Head of caudate nucleus (tissue), 42 donors: Measurements from ENCODE around the gene PDIA2.
"Not testable (repeated sequence)": the region's sequence is repeated elsewhere in the genome, so short reads cannot be mapped to it uniquely, and the experiment has no call there.

Experiments
- DNase-seq, 42 donors: peaks; one replicate each; pipeline versions ENCODE4 v3.0.0 to v3.0.0-alpha.2; 2020 to 2021; ENCODE audit warnings: mixed read lengths in 7 of 42
- intact Hi-C: fragments of 100-400 bp; cut with DNase I; formaldehyde crosslinking; loops from one replicate; pipeline ENCODE4 v1.15.0; 2022

Gene PDIA2

DNA sequence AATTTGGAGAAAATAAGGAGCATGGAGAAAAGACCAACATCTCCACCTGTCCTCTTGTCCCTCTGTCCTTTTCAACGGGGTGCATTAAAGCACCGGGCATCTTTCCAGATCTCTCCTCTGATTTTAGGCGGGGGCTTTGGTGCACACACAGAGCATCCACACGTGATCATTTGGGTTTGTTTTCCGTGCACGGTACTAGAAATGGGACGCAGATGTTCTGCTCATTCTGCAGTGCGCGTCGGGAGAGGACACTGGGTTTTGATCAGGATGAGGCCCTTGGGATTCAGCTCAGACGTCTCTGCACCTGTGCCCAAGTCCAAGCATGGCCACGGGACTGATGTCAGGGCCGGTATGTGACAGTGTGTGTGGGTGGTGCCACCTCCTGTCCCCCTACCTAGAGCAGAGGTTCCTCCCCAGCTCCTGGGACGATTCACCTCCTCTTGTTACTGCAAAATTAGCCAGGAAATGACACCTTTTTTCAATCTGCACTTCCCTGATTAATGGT lies 31.9 kb downstream of the PDIA2 start:
- intact Hi-C loops = no loop called here
- no peak for DNase-seq

DNA sequence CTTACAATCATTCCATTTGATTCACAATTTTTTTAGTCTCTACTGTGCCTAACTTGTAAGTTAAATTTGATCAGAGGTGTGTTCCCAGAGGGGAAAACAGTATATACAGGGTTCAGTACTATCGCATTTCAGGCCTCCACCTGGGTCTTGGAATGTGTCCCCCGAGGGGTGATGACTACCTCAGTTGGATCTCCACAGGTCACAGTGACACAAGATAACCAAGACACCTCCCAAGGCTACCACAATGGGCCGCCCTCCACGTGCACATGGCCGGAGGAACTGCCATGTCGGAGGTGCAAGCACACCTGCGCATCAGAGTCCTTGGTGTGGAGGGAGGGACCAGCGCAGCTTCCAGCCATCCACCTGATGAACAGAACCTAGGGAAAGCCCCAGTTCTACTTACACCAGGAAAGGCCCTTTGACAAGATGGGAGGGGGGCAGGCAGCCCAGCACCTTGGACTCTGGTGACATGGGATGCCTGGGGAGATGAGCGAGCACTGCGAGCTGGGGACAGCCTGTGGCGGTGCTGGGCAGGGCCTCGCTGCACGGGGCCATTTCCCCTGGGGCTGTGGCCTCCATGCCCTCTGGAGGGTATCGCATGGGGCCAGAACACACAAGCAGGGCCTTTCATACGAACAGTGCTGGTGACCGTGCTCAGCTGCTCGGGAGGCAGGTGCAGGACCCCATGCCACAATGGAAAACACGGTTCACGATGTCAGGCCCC lies 33.9 kb downstream of the PDIA2 start:
- no peak for DNase-seq
- intact Hi-C loops = no loop called here

DNA sequence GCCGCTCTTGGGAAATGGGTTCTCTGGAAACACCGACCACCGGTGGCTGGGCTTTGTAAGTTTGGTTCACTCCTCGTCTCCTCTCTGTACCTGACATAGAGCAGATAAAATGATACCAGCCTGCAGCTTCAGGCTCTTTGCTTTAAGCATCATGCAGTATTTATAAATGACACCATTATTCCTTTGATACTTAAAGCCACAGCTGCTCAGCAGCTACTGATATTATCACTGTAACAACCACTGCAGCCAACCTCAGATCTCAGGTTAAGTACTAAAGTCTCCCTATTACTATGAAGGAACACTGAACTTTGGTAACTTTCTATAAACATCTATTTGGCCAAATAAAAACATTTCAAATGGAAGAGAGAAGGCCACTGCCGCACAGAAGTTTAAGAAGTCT lies 34.6 kb downstream of the PDIA2 start:
- intact Hi-C loops = no loop called here
- no peak for DNase-seq

DNA sequence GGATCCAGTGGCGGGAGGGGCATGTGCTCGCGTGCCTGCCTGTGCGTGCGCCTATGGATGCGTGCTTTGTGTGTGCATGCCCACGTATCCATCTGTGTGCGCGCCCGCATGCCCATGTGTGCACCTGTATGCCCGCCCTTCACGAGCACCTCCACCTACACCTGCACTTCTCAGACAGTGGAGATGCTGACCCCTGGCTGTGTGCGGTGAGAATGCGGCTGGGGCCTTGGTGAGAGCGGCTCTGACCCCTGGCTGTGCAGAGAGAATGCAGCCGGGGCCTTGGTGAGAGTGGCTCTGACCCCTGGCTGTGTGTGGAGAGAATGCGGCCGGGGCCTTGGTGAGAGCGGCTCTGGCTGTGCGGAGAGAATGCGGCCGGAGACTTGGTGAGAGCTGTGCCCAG lies 35.7 kb downstream of the PDIA2 start:
- intact Hi-C loops = no loop called here

DNA sequence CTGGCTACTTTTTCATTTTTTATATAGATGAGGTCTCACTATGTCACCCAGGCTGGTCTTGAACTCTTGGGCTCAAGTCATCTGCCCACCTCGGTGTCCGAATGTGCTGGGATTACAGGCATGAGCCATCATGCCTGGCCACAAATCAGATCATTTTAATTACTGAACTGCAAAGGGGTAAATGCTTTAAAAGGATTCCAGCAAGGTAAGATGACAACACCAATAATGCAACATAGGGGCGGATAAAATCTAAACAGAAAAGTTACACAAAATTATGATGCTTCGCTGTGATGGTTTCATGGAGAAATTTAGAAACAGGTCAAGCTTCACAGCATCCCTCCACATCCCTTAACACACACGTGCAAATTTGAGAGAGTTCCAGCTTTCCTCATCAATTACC lies 37.2 kb downstream of the PDIA2 start:
- DNase-seq = no peak
- intact Hi-C loops = no loop called here

More for the DNA sequence above, 35.7 kb downstream of the PDIA2 start:
- no peak for DNase-seq

DNA sequence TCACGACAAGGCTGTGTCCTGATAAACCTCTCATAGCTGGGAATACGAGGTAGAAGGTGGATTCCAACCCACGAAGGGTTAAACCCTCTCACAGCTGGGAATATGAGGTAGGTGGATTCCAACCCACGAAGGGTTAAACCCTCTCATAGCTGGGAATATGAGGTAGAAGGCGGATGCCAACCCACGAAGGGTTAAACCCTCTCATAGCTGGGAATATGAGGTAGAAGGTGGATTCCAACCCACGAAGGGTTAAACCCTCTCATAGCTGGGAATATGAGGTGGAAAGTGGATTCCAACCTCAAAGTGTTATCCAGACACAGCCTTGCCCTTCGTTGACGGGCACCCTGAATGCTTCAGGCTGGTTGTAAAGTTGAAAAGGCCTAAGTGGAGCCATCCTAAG lies 38.6 kb downstream of the PDIA2 start:
- no peak for DNase-seq
- intact Hi-C loops = no loop called here

DNA sequence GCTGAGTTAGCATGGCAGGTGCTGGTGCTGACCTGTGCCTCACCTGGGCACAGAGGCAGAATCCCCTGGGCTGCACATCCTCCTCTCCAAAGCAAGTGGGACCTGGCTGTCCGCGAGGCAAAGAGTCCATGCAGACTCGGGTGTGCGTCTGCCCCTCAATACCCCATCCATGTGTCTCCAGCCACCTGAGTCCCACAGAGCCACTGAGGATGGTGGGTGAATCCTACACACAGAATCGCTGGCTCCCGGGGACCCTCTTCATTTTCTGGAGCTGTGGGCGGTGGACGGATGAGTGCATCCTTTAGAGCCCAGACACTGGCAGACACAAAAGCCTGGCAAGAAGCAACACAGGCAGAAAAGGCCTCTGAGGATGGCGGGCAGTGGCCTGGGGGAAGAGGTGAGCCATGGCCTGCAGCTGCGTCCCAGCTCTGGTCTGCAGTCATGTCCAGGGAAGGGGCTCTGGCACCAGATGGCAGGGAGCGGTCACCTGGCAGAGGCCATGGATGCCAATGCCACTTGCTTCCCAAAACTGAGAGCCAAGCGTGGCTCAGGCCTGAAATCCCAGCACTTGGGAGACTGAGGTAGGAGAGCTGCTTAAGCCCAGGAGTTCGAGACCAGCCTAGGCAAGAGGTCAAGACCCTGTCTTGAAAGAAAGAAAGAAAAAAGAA lies 39.6 kb downstream of the PDIA2 start:
- no peak for DNase-seq
- intact Hi-C loops = no loop called here

DNA sequence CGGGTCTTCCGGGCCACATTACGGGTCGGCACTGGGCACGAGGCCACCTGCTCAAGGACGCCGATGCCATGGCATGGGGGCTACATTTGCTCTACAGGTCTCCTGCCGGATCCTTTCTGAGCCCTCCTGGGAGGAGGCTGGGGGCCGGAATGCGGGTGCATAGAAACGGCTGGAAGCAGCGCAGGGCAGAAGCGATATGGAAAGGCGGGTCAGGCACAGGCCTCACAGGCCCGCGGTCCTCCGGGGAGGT lies 41.2 kb downstream of the PDIA2 start:
- DNase-seq = no peak
- intact Hi-C loops = no loop called here

DNA sequence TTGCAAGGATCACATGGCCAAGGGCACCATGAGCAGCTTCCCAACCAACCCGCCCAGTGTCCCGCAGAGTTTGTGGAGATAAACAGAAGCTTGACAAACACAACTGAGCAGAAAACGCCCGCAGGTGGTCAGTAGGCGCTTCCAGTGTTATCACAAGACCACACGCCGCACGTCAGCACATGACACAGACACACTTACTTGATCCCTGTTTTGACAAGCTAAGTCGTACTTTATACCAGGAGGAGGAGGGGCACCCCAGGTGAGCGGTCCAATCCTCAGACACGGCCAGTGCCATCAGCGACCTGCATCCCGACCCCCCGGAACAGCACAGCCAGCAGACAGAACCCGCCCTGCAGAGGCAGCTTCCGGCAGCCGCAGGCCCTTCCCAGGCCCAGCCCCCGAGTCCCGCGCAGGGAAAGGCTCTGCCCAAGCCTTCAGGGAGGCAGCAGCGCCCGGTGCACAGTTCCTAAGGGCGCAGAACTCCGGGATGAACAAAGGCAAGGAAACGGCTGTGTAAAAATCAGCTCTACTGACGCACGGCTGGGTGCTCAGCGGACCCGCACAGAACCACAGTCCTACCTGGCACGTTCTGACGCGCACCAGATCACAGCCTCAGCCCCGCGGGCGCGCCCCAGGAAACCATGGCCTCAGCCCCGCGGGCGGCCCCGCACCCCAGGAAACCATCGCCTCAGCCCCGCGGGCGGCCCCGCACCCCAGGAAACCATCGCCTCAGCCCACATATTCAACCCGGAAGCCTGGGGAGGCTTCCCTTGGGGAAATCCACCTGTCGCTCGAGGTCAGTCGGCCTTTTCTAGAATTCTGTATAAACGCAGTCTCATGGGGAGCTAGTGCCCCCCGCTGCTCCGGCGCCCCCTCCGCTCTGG lies 41.7 kb downstream of the PDIA2 start:
- no peak for DNase-seq
- intact Hi-C loops = no loop called here

DNA sequence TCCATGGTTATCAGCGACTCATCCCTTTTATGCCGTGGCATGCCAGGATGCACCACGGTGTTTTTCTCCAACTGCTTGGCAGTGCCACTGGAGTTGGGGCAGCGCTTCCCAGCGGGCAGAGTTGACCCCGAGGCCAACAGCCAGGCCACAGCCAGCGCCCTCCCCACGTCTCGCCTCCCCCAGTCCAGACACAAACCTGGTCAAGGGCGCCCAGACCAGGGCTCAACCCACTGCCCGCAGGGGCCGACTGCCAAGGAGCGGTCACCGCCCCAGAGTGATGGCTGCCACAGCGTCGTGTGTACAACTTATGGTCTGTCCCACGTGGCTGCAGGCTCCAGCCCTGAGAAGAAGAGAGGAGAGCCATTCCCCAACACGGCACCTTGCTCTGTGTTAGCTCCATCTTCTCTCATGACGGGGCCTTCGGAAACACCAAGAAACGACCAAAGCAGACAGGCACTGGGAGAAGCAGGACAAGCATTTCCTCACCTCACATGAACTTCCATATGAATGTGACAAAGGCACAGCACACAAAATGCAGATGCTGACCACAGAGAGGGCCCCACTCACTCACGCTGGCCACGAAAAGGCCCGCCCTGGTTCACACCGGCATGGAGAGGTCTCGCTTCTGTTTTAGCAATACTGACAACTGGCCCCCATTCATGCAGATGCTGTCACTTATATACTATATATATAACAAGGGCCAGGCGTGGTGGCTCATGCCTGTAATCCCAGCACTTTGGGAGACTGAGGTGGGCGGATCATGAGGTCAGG lies 42.6 kb downstream of the PDIA2 start:
- intact Hi-C loops = no loop called here
- DNase-seq = no peak

DNA sequence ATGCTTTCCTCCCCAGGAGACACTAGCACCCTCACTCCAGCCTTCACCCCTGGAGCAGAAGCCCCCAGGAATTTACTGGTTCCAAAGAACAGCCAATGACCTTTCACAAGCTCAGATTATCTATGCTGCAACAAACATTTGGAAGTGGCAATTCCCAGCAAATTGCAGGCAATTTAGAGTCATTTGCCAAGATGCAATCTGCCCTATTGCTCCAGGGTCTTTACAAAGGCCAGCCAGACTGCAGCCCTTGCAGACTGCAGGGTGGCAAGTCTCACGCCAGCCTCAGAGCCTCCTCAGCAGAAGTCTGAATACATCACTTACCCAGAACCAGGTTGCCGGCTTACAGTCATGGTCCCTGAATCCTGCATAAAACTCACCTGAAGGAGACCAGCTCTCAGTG lies 47.8 kb downstream of the PDIA2 start:
- intact Hi-C loops = no loop called here

DNA sequence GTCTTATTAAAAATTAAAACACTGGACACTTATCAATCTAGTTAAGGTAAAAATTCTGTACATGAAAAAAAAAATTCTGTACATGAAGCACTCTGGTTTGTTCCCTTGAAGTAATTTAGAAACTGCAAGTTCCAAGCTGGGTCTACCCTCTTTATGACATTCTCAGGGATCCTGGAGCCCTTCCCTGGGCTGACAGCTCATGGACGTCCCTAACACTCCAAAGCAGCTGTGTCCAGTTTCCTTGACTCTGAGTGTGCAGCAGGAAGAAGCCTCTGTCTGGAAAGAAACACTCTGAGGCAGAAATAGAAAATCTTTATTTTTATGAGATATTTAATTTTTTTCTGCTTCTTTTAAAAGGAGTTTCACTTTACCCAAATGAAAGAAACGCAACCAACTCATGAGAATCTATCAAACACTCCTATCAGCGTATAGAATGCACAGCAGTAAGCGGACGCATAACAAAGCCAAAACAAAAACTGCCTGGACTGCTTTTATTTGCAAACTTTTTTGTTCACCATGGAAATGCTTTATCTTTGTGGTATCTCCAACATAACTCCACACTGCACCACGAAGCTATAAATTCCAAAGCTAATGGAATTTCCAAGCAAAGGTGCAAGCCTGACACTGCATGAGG lies 48.3 kb downstream of the PDIA2 start:
- intact Hi-C loops = not testable (repeated sequence)

More for the DNA sequence above, 47.8 kb downstream of the PDIA2 start:
- no peak for DNase-seq

DNA sequence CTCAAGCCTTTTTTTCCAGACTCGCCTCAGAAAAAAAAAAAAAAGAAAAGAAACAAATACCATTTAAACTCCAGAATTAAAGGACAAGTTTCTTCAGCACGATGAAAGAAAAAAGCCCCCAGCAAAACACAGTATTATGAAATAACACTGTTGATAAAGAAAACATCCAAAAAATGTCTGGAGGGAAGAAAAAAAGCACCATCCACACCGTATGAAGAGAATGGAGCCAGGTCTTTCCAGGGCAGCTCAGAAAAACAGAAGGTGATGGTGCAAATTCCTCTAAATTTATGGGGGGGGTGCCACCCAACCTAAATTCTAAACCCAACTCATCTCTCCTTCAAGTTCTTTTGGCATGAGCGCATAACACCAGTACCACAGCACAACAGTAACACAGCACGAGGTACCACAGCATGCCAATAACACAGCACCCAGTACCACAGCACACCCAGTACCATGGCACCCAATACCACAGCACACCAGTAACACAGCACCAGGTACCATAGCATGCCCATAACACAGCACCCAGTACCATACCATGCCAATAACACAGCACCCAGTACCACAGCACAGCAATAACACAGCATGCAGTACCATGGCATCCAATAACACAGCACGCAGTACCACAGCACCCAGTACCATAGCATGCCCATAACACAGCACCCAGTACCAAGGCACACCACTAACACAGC lies 50.6 kb downstream of the PDIA2 start:
- intact Hi-C loops = no loop called here
- DNase-seq = no peak

More for the DNA sequence above, 48.3 kb downstream of the PDIA2 start:
- not testable (repeated sequence) for DNase-seq

DNA sequence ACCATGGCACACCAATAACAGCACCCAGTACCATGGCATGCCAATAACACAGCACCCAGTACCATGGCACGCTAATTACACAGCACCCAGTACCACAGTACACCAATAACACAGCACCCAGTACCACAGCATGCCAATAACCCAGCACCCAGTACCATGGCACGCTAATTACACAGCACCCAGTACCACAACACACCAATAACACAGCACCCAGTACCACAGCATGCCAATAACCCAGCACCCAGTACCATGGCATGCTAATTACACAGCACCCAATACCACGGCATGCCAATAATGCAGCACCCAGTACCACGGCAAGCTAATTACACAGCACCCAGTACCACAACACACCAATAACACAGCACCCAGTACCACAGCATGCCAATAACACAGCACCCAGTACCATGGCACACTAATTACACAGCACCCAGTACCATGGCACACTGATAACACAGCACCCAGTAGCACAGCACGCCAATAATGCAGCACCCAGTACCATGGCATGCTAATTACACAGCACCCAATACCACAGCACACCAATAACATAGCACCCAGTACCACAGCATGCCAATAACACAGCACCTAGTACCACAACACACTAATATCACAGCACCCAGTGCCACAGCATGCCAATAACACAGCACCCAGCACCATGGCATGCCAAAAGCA lies 51.3 kb downstream of the PDIA2 start:
- DNase-seq = not testable (repeated sequence)

DNA sequence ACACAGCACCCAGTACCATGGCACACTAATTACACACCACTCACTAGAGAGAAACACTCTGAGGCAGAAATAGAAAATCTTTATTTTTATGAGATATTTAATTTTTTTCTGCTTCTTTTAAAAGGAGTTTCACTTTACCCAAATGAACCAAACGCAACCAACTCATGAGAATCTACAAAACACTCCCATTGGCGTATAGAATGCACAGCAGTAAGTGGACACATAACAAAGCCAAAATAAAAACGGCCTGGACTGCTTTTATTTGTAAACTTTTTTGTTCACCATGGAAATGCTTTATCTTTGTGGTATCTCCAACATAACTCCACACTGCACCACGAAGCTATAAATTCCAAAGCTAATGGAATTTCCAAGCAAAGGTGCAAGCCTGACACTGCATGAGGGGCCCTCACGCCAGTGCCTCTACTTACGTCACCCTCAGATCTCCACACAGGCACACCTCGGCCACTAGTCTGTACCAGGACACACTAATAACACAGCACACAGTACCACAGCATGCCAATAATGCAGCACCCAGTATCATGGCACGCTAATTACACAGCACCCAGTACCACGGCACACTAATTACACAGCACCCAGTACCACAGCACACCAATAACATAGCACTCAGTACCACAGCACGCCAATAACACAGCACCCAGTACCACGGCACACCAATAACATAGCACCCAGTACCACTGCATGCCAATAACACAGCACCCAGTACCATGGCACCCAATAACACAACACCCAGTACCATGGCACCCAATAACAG lies 52.1 kb downstream of the PDIA2 start:
- DNase-seq, intact Hi-C loops: not testable (repeated sequence)

More for the DNA sequence above, 51.3 kb downstream of the PDIA2 start:
- intact Hi-C loops = not testable (repeated sequence)

DNA sequence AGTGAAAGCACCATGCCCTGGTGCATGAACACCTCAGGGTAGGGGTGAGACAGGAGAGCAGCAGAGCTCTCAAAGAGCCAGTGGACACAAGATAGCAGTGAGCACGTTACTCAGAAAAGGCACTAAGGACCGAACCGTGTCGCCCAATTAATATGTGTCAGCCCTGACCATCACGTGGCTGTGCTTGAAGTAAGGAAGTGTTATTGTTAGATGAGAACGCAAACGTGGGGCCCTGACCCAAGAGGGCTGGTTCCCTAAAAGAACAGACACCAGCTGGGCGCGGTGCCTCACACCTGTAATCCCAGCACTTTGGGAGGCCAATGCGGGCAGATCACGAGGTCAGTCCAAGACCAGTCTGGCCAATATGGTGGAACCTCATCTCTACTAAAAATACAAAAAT lies 53.3 kb downstream of the PDIA2 start:
- DNase-seq = no peak

More for the DNA sequence above, 53.3 kb downstream of the PDIA2 start:
- intact Hi-C loops = no loop called here
